Vagina (tissue), 2 donors: ENCODE data around the gene FBXO7.

Experiments used
- POLR2A ChIP-seq, 2 donors: fragments of 450-650 bp; IDR thresholded peaks; one replicate each; pipeline ENCODE4 v1.6.1; 2017; ENCODE audit warnings: antibody characterized with exemption in 2 of 2, mild to moderate bottlenecking in 2 of 2, moderate library complexity in 2 of 2
- POLR2AphosphoS5 ChIP-seq, 2 donors: sonication (generic); formaldehyde crosslinking; IDR thresholded peaks; one replicate each; pipeline ENCODE4 v1.9.0; 2017; ENCODE audit warnings: antibody characterized with exemption in 2 of 2, mild to moderate bottlenecking in 2 of 2, low read depth in 1 of 2; ENCODE audit not compliant: insufficient read depth in 1 of 2
- TF ChIP-seq, protein P1 (sequence below), 3 experiments: fragments of 450-650 bp in 2 of 3; fragments of 200-600 bp in 1 of 3; sonication (generic) in 1 of 3; IDR thresholded peaks; one replicate each; pipeline ENCODE4 v1.5.1; 2017 to 2019; ENCODE audit warnings: antibody characterized with exemption in 3 of 3, mild to moderate bottlenecking in 2 of 3, moderate library complexity in 2 of 3

DNA sequence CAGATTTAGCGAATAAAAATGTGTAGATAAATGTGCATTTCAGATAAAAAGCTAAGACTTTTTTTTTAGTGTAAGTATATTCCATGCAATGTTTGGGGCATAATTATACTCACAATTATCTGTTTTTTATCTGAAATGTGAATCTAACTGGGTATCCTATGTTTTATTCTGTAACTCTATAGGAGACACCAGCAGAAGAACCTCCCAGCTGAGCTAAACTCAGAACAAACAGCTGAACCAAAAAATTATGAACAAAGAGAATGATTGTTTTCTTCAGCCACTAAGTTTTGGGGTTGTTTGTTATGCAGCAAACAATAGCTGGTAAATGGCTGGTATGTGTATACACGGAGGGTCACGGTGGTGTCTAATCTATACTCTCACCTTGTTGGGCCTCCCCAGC is 42.9 kb downstream of the FBXO7 start:
- TF ChIP-seq, protein P1, sequence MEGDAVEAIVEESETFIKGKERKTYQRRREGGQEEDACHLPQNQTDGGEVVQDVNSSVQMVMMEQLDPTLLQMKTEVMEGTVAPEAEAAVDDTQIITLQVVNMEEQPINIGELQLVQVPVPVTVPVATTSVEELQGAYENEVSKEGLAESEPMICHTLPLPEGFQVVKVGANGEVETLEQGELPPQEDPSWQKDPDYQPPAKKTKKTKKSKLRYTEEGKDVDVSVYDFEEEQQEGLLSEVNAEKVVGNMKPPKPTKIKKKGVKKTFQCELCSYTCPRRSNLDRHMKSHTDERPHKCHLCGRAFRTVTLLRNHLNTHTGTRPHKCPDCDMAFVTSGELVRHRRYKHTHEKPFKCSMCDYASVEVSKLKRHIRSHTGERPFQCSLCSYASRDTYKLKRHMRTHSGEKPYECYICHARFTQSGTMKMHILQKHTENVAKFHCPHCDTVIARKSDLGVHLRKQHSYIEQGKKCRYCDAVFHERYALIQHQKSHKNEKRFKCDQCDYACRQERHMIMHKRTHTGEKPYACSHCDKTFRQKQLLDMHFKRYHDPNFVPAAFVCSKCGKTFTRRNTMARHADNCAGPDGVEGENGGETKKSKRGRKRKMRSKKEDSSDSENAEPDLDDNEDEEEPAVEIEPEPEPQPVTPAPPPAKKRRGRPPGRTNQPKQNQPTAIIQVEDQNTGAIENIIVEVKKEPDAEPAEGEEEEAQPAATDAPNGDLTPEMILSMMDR (IDR thresholded peaks at IDR 0.05) = no peak
- TF ChIP-seq POLR2A (IDR thresholded peaks at IDR 0.05) (no peak), POLR2AphosphoS5 (IDR thresholded peaks at IDR 0.05; ENCODE audit: insufficient read depth in 1 of 2, low read depth in 1 of 2) (no peak)
